Stimulated activated CD4-positive, alpha-beta T cell treated with anti-CD3 and anti-CD28 coated beads, Interleukin-4, amount 100 ng/mL, for 24 hours (primary cell): Measurements from ENCODE around the gene TUBGCP6.
A peak's percentile ranks its signal among the peaks of the same experiment; 100 is the strongest.

Source experiments
- DNase-seq: peaks from one replicate; pipeline ENCODE4 v3.0.0-alpha.2; 2020

TUBGCP6 gene

DNA sequence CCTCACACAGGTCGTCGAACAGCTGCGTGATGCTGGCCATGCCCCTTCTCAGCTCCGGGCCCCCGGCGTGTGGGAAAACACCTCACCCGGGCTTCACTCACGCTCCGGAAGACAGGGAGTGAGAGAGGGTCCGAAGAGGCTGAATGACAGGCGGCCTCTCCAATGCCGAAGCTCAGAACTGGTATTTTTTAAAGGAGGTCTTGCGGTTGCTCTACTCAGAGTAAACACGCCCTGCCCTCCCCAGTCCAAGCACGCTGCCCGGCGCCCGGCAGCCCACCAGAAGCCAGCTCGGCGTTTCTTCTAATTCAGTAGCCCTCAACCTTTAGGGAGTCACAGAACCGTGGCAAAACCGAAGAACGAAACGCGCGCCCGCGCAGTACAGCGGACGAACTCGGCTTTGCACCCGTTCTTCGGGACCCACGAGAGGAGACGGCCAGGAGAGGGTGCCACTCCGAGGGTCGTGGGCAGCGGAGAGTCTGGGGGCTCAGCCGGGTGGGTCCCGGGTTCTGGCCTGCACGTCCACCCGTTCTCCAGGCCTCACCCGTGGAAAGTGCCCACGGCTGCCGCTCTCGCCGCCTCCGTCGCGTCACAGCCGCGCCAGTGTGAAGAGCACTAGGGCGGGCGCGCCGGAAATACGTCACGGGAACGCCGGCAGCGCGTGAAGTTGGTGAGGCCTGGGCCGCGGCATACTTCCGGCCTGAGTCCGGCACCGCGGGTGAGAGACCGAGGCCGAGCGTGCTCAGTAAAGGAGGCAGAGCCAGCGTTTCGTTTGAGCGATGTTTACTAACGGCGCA is at the start of gene TUBGCP6:
TSS of gene TUBGCP6 (minus strand) at position 604 of the 794 bp plus-strand sequence. CDS start at position 40, 564 bp downstream.
- DNase-seq: peak; percentile 93

- no peak for DNase-seq
Observed at GRCh38 chr22:50294319-50294656, 49.5 kb upstream of the TUBGCP6 start.

DNA sequence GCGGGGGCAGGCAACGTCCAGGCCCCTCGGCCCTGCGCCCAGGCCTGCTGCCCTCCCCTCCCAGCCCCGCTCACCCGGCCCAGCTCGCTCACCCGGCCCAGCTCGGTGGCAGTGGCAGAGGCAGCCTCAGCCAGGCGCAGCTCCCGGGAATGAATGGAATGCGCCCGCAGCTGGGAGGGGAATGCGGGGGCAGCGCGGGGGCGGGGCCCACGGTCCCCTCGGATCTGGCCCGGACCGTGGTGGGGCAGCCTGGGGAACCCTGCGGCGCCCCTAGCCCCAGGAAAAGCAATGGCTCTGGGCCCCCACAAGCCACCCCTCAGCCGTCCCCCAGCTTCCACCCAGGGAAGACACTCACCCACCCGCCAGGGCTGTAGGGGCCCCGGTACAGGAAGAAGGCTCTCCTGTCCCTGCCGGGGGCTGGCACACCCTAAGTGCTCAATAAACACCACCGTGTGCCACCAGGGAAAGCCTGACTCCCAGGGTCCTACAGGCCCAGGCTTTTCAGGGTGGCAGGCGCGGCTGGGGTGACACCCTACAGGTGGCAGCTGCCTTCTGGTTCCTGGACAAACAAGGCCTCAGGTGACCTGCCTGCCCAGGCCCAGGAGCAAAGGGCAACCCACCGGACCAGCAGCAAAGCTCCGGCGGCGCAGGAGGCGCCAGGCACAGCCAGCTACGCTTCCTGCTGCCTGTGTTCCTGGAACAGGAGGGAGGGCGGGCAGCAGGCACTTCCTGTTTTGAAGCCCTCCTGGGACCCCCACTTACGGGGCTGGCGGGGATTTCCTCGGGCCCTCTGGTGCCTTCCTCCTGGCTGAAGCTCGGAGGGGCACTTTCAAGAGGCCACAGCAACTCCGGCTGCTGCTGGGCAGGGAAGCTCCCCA is 48.9 kb upstream of the TUBGCP6 start:
- DNase-seq: no peak

- no peak for DNase-seq
Observed at GRCh38 chr22:50292643-50293440, 48.0 kb upstream of the TUBGCP6 start.

- DNase-seq: no peak
Observed at GRCh38 chr22:50289942-50290630, 45.3 kb upstream of the TUBGCP6 start.

GRCh38 chr22:50289151-50289941 is 44.5 kb upstream of the TUBGCP6 start:
- DNase-seq: no peak

DNA sequence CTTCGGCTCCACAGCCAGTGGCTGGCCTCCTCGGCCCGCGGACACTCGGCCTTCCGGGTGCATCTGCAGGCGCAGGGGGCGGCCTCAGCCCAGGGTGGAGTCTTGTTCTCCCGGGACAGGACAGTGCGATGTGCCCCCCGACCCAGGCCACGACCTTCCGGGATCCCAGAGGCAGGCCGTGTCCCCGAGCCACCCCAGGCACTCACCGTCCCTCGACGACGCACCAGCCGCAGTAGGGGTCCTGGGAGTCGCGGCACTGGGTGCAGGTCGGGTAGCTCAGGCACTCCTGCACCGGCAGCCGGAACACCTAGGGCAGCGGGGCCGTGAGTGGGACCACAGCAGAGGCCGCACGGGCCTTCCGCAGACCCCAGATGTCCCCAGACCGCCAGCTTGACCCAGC is 42.9 kb upstream of the TUBGCP6 start:
- no peak for DNase-seq

DNA sequence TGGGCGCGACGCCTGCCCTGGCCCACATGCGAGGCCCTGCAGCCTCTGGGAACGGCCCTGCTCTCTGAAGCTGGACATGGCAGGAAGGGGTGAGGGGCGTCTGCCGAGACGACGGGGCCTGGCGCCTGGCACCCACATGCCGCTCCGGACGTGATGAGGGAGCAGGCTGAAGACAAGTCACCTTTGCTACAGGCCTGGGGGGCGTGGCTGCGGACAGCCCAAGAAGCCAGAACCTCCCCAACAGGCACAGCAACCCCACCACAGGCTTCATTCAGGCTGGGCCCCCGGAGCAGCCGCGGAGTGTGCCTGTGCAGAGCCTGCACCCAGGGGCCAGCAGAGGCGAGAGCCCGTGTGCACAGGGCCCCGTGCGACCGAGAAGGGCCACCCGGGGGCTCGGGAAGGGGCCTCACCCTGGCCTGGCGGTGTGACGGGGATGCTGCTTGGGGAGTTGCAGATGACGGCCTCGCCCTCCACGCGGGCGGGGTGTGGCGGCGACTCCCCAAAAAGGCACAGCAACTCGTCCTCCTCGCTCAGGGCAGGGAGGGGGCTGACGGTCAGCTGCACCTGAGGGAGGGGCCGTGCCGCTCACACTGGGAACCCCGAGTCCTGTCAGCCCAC is 42.0 kb upstream of the TUBGCP6 start:
- DNase-seq: no peak

DNA sequence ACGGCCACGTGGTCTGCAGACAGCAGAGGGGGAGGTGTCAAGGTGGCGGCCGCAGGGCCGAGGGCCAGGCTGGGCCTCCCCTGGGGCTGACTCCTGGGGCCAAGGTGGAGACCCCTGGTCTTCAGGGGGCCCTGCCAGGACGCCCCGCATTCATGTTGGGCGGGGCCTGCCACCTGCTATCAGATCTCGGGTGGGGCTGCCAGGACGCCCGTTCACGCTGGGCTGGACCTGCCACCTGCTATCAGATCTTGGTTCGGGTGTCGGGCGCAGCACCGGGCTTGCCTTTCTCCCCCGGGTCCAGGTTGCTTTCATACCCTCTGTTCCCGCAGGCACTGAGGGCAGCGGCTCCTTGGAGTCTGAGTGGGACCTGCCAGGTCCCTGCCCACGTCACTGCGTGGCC is 41.5 kb upstream of the TUBGCP6 start:
- no peak for DNase-seq

DNA sequence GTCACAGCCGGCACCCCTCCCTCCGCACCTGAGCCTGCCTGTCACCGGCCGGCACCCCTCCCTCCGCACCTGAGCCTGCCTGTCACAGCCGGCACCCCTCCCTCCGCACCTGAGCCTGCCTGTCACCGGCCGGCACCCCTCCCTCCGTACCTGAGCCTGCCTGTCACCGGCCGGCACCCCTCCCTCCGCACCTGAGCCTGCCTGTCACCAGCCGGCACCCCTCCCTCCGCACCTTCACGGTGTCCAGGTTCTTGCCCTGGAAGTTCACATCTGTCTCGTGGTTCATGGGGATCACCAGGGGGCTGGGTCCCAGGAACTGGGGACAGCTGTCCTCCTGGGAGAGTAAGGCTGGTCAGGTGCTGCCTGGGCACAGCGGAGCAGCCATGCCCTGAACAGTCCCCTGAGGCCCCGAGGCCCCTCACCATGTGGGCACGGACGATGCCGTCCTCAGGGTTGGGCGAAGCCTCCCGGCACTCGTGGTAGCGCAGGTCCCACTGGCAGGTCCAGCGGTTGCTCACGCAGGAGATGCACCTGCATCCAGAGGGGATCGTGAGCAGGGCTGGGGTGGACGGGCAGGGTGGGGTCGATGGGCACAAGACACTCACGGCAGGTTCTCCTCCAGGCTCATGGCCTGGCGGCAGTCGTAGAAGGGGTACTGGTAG is 40.9 kb upstream of the TUBGCP6 start:
- no peak for DNase-seq

GRCh38 chr22:50284479-50284878 is 39.7 kb upstream of the TUBGCP6 start:
- no peak for DNase-seq

- DNase-seq: no peak
Observed at GRCh38 chr22:50283821-50284220, 39.0 kb upstream of the TUBGCP6 start.

GRCh38 chr22:50282361-50283155 is 37.7 kb upstream of the TUBGCP6 start:
- no peak for DNase-seq

DNA sequence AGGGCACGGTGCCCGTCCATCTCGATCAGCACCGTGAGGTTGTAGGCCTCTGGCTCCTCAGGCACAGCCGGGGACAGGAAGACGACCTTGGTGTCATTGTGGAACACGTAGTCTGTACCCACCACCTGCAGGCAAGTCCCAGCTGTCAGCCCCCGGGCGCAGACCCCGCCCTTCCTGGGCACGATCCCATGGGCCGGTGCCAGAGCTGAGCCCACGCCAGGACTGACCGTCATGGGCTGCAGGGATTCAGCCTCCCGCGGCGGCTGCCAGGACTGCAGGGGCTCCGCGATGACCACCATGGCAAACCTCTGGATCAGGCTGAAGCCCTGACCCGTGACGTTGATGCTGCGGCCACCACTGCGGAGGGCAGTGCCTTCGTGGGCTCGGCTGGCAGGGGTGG is 37.1 kb upstream of the TUBGCP6 start:
- no peak for DNase-seq

GRCh38 chr22:50281384-50281760 is 36.5 kb upstream of the TUBGCP6 start:
- DNase-seq: no peak

DNA sequence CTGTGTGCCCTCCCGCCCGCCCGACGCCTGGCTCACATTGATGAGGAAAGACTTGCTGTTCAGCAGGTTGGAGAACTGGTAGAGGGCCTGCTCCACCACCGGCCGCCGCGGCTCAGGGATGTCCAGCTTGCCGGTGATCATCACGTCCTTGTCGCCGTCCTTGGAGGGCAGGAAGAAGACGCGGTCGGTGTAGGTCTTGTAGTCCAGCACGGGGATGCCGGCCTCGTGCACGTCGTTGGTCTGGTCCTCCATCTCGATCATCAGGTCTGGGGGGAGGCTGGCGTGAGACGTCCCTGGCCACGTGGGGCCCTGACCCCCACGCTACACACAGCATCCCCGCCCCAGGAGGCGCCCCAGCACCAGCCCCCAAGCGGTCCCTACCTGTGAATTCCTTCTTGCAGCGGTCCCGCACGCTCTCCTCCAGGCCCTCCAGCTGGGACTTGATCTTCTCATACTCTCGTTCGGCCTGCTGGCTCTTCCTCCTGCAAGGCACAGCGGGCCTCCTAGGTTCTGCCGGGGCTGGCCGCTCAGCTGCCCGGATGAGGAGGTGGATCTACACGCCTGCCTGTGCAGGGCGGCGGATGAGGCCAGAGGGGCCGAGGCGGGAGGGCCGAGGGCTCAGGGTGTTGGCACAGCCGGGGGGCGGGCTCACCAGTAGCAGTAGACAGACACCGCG is 36.0 kb upstream of the TUBGCP6 start:
- DNase-seq: no peak

GRCh38 chr22:50280022-50280707 is 35.3 kb upstream of the TUBGCP6 start:
- DNase-seq: no peak

DNA sequence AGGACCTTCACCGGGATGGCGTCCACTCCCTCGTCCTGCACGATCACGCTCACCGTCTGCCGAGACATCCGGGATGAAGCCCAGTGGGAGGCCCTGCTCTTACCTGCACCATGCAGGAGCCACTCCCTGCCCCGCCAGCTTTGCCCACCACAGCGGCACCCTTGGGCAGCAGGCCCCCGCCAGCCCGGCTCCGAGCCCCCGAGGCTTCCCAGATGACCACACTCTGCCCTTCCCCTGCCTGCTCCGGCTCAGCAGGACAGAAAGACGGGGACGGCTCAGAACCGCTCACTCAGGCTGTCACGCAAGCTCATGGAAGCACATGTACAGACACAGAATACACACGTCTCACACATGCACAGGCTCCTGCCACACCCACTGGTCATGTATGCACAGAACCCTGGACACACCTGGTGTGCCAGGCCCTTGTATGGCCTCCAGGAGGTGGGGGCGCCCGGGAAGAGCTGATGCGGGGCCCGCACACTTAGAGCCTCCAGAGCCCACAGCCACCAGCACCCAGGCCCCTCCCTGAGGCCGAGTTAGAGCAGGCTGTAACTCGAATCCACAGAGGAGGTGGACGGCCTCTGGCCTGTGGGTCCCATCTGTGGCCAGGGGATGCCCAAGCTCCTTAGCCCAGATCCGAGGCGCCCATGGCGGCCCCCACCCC is 34.3 kb upstream of the TUBGCP6 start:
- no peak for DNase-seq
